CD14-positive monocyte (primary cell): ENCODE results near the gene ACAA1. TPM values are rescaled to one million over a fixed set of nuclear protein-coding genes. Genes with fewer than 3 reads are reported as not detected.

Experiments
- polyA plus RNA-seq, 3 donors: library from polyadenylated mRNA; depleted of rRNA in 1 of 3; unstranded in 2 of 3; stranded (reverse) in 1 of 3; fragments of 300-500 nt in 2 of 3; fragments of >200 nt in 1 of 3; fragmentation: Illumina TruSeq in 2 of 3; gene quantifications; 1 replicate in 2 of 3; 2 replicates in 1 of 3; pipeline ENCODE4 v1.2.3, GENCODE V29; 2012 to 2021
- small RNA-seq: library from RNA; depleted of rRNA; stranded (forward); fragments of <200 nt; gene quantifications from one replicate; pipeline ENCODE3, GENCODE V24; 2012; ENCODE audit warnings: low read depth; ENCODE audit not compliant: insufficient read length

ACAA1 gene
- polyA plus RNA-seq, 3 donors = 123 to 268 (median 133) TPM

Small RNA genes lying within 50 kb of the gene (small RNA-seq; reads per million reads assigned to genes)
- not detected for gene RF00019

Other genes with a start within 250 kb of the ACAA1 start
- 10 to 100 TPM in 1 of 3 donors, 1 to 10 TPM in 2; 4.4 to 29.1 (median 7.4) TPM for gene VILL, start 146.3 kb downstream of the ACAA1 start, polyA plus RNA-seq
- 1 to 10 TPM; 4.1 to 6.4 (median 6.0) TPM for gene PLCD1, start 107.5 kb downstream of the ACAA1 start, polyA plus RNA-seq
- under 1 TPM; 0.11 to 0.81 (median 0.14) TPM for gene DLEC1, start 97.9 kb downstream of the ACAA1 start, polyA plus RNA-seq
- 100 to 1,000 TPM; 286 to 427 (median 398) TPM for gene MYD88, start 1.5 kb upstream of the ACAA1 start, polyA plus RNA-seq
- 10 to 100 TPM in 2 of 3 donors, 1 to 10 TPM in 1; 9.4 to 20.3 (median 12.3) TPM for gene OXSR1, start 28.4 kb upstream of the ACAA1 start, polyA plus RNA-seq
- gene SLC22A13, start 128.7 kb upstream of the ACAA1 start, polyA plus RNA-seq = under 1 TPM in 1 of 3 donors, not detected in 2; 0.19 TPM
- gene SLC22A14, start 145.2 kb upstream of the ACAA1 start, polyA plus RNA-seq = under 1 TPM in 1 of 3 donors, not detected in 2; 0.45 TPM
- gene XYLB, start 209.7 kb upstream of the ACAA1 start, polyA plus RNA-seq = under 1 TPM; 0.60 to 1.00 (median 0.74) TPM